HG03097 (cell line): Measurements from ENCODE around the gene RNF115.
A peak's percentile ranks its signal among the peaks of the same experiment; 100 is the strongest.
"Not testable (repeated sequence)": the region's sequence is repeated elsewhere in the genome, so short reads cannot be mapped to it uniquely, and the experiment has no call there.

Experiments
- ATAC-seq: cut with Tn5 transposase; IDR thresholded peaks from one replicate; pipeline ENCODE4 v1.9.1; 2021; ENCODE audit not compliant: unreplicated experiment, low FRiP score

The RNF115 gene

GRCh38 chr1:145823565-145824498, at the start of gene RNF115, which contains the start of gene POLR3C:
RNF115 (minus strand) TSS chr1:145824095; CDS start chr1:145823873, 222 bp downstream.
POLR3C (plus strand) TSS chr1:145824200; CDS start chr1:145825777, 1,577 bp downstream.
- ATAC-seq = peak; percentile 87

GRCh38 chr1:145871994-145872924, 48.4 kb upstream of the RNF115 start:
- no peak for ATAC-seq

GRCh38 chr1:145868232-145868631, 44.3 kb upstream of the RNF115 start:
- ATAC-seq = no peak

GRCh38 chr1:145863282-145864018, 39.6 kb upstream of the RNF115 start:
- no peak for ATAC-seq

- ATAC-seq = peak; percentile 61
Measured at GRCh38 chr1:145859491-145860023, 35.7 kb upstream of the RNF115 start.

GRCh38 chr1:145858901-145859490, 35.1 kb upstream of the RNF115 start, which contains the start of gene PIAS3:
PIAS3 (minus strand) TSS chr1:145859081; CDS start chr1:145858990, 91 bp downstream.
- ATAC-seq = peak; percentile 82

- no peak for ATAC-seq
Measured at GRCh38 chr1:145858238-145858900, 34.5 kb upstream of the RNF115 start.

GRCh38 chr1:145857170-145857569, 33.3 kb upstream of the RNF115 start:
- ATAC-seq = no peak

- no peak for ATAC-seq
Measured at GRCh38 chr1:145855426-145855948, 31.6 kb upstream of the RNF115 start.

GRCh38 chr1:145849356-145850160, 25.7 kb upstream of the RNF115 start:
- no peak for ATAC-seq

- no peak for ATAC-seq
Measured at GRCh38 chr1:145847827-145848226, 23.9 kb upstream of the RNF115 start.

GRCh38 chr1:145846201-145846612, 22.3 kb upstream of the RNF115 start:
- no peak for ATAC-seq

- peak; percentile 59 for ATAC-seq
Measured at GRCh38 chr1:145845514-145846161, 21.7 kb upstream of the RNF115 start, which contains the start of gene NUDT17. NUDT17 (plus strand) TSS chr1:145845630; CDS start chr1:145845641, 11 bp downstream.

- ATAC-seq = peak; percentile 71
Measured at GRCh38 chr1:145845144-145845513, 21.2 kb upstream of the RNF115 start.

GRCh38 chr1:145843031-145843430, 19.1 kb upstream of the RNF115 start:
- no peak for ATAC-seq

- ATAC-seq = no peak
Measured at GRCh38 chr1:145837656-145838055, 13.8 kb upstream of the RNF115 start.

- ATAC-seq = not testable (repeated sequence)
Measured at GRCh38 chr1:145830810-145831209, 6.9 kb upstream of the RNF115 start.
